ENCODE data around the gene ABCC10. TPM values are rescaled to one million over a fixed set of nuclear protein-coding genes. Genes with fewer than 3 reads are reported as not detected.
A peak's percentile ranks its signal among the peaks of the same experiment; 100 is the strongest.
"Not testable (repeated sequence)": the region's sequence is repeated elsewhere in the genome, so short reads cannot be mapped to it uniquely, and the experiment has no call there.

The ABCC10 gene
- total RNA-seq, 1 donor, result 26.4 TPM

- Histone ChIP-seq H3K4me2 (ENCODE audit: insufficient read depth, low read length) (peak within 1 kb of the TSS; percentile 88), H3K4me3 (ENCODE audit: insufficient read depth, low read length) (peak within 1 kb of the TSS; percentile 69), H3K36me3 (ENCODE audit: insufficient read depth, low read length) (peaks cover 16% of the 10 kb centered on the region), H3K27me3 (ENCODE audit: insufficient read depth, low read length) (peaks cover 14% of the 10 kb centered on the region), H2AFZ (ENCODE audit: low read length) (peak within 1 kb of the TSS; percentile 51), H3K9me3 (ENCODE audit: low read depth, low read length) (no peaks in the 10 kb centered on the region), H3K27ac (ENCODE audit: low read depth, low read length) (no peak within 1 kb of the TSS), H3K79me2 (ENCODE audit: insufficient read depth, low read length) (no peaks in the 10 kb centered on the region), H4K20me1 (ENCODE audit: insufficient read depth, low read length) (no peaks in the 10 kb centered on the region), H3K4me1 (ENCODE audit: insufficient read depth, low read length) (peaks cover 4% of the 10 kb centered on the region)
- DNase-seq (ENCODE audit: insufficient read length, low spot score, missing footprints), result no peak
- TF ChIP-seq CTCF (IDR thresholded peaks at IDR 0.05; ENCODE audit: extremely low read depth, low read depth, low read length), result no peak
These were observed 28.4 kb downstream of the ABCC10 start, which contains the start of gene DLK2 for GRCh38 chr6:43455531-43456428. DLK2 (minus strand) TSS chr6:43455548; CDS start chr6:43454825, 723 bp downstream.

GRCh38 chr6:43457643-43458042, 30.3 kb downstream of the ABCC10 start:
- H4K20me1 ChIP-seq (ENCODE audit: insufficient read depth, low read length), result no peaks in the 10 kb centered on the region
- H3K79me2 ChIP-seq (ENCODE audit: insufficient read depth, low read length), result no peaks in the 10 kb centered on the region
- no peaks in the 10 kb centered on the region for H3K9me3 ChIP-seq (ENCODE audit: low read depth, low read length)
- H3K4me2 ChIP-seq (ENCODE audit: insufficient read depth, low read length), result no peak overlapping the region
- H3K4me3 ChIP-seq (ENCODE audit: insufficient read depth, low read length), result no peak overlapping the region
- no peak overlapping the region for H2AFZ ChIP-seq (ENCODE audit: low read length)
- peaks cover 21% of the 10 kb centered on the region for H3K27me3 ChIP-seq (ENCODE audit: insufficient read depth, low read length)
- H3K4me1 ChIP-seq (ENCODE audit: insufficient read depth, low read length), result peaks cover 4% of the 10 kb centered on the region
- TF ChIP-seq CTCF (IDR thresholded peaks at IDR 0.05; ENCODE audit: extremely low read depth, low read depth, low read length), result no peak
- DNase-seq (ENCODE audit: insufficient read length, low spot score, missing footprints), result peak; percentile 52
- peaks cover 7% of the 10 kb centered on the region for H3K36me3 ChIP-seq (ENCODE audit: insufficient read depth, low read length)
- H3K27ac ChIP-seq (ENCODE audit: low read depth, low read length), result no peak overlapping the region

GRCh38 chr6:43458154-43458553, 30.8 kb downstream of the ABCC10 start:
- not testable (repeated sequence) for DNase-seq (ENCODE audit: insufficient read length, low spot score, missing footprints); H3K36me3 ChIP-seq (ENCODE audit: insufficient read depth, low read length); H4K20me1 ChIP-seq (ENCODE audit: insufficient read depth, low read length); H3K4me2 ChIP-seq (ENCODE audit: insufficient read depth, low read length); H3K4me1 ChIP-seq (ENCODE audit: insufficient read depth, low read length); H3K27ac ChIP-seq (ENCODE audit: low read depth, low read length); H3K4me3 ChIP-seq (ENCODE audit: insufficient read depth, low read length); H3K9me3 ChIP-seq (ENCODE audit: low read depth, low read length); H3K79me2 ChIP-seq (ENCODE audit: insufficient read depth, low read length); H2AFZ ChIP-seq (ENCODE audit: low read length)
- H3K27me3 ChIP-seq (ENCODE audit: insufficient read depth, low read length), result peaks cover 24% of the 10 kb centered on the region

GRCh38 chr6:43459535-43459934, 32.2 kb downstream of the ABCC10 start:
- Histone ChIP-seq H3K79me2 (ENCODE audit: insufficient read depth, low read length) (no peaks in the 10 kb centered on the region), H3K36me3 (ENCODE audit: insufficient read depth, low read length) (no peaks in the 10 kb centered on the region), H3K4me1 (ENCODE audit: insufficient read depth, low read length) (peaks cover 4% of the 10 kb centered on the region), H4K20me1 (ENCODE audit: insufficient read depth, low read length) (no peaks in the 10 kb centered on the region), H3K9me3 (ENCODE audit: low read depth, low read length) (no peaks in the 10 kb centered on the region), H3K4me2 (ENCODE audit: insufficient read depth, low read length) (no peak overlapping the region), H3K27me3 (ENCODE audit: insufficient read depth, low read length) (peaks cover 25% of the 10 kb centered on the region), H3K4me3 (ENCODE audit: insufficient read depth, low read length) (no peak overlapping the region), H2AFZ (ENCODE audit: low read length) (no peak overlapping the region), H3K27ac (ENCODE audit: low read depth, low read length) (no peak overlapping the region)
- DNase-seq (ENCODE audit: insufficient read length, low spot score, missing footprints), result no peak
- TF ChIP-seq CTCF (IDR thresholded peaks at IDR 0.05; ENCODE audit: extremely low read depth, low read depth, low read length), result no peak
